Brain microvascular endothelial cell (primary cell): ENCODE results near the gene BBX.

Experiments used
- DNase-seq: peaks from one replicate; pipeline ENCODE4 v3.0.0-alpha.2; 2020
- H3K27ac ChIP-seq: fragments of 250-450 bp; sonication (Bioruptor Pico); 2 replicates; pipeline ENCODE4 v1.5.1; 2020; ENCODE audit warnings: mild to moderate bottlenecking, moderate library complexity
- H3K27me3 ChIP-seq: fragments of 250-450 bp; sonication (Bioruptor Pico); replicated peaks from 2 replicates; pipeline ENCODE4 v1.5.1; 2020; ENCODE audit warnings: mild to moderate bottlenecking
- H3K36me3 ChIP-seq: fragments of 250-450 bp; sonication (Bioruptor Pico); replicated peaks from 2 replicates; pipeline ENCODE4 v1.5.1; 2020; ENCODE audit warnings: mild to moderate bottlenecking
- H3K4me3 ChIP-seq: 2 replicates; pipeline ENCODE4 v1.5.1; 2011; ENCODE audit warnings: low read depth, mild to moderate bottlenecking, control low read depth, low read length, moderate library complexity
- in situ Hi-C: cut with HindIII; loops from 2 replicates; pipeline ENCODE4 v1.10.0; 2017; ENCODE audit warnings: low sequenced_read_pairs, low pct_ligation_motif_present
- TF ChIP-seq, protein P1 (sequence below): IDR thresholded peaks from 2 replicates; pipeline ENCODE4 v1.5.1; 2011; ENCODE audit warnings: low read depth, mild to moderate bottlenecking, moderate library complexity, low read length, control low read depth, inconsistent platforms; ENCODE audit errors: missing control alignments

The BBX gene

DNA sequence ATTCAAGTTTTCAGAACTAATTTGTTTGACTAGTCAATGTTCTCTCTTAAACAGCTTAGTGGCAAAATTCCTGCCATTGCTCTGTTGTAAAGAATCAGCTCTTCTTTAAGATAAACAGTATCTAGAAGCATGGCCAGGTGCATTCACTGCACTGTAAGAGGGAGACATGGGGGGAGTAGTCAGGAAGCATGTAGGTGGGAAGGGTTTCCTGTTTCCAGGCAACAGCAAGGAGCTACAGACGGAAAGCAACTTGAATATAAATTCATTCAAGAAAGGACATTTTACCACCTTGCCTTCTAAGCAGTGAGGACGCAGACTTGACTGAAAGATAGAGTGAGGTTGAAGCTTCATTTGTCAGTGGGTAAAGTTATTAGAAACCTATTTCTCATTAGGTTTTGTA, 55.3 kb downstream of the BBX start:
- Histone ChIP-seq H3K27me3 (no peaks in the 10 kb centered on the region), H3K36me3 (no peaks in the 10 kb centered on the region), H3K4me3 (no peak overlapping the region), H3K27ac (no peak overlapping the region)
- in situ Hi-C loops: no loop called here
- DNase-seq: no peak
- TF ChIP-seq, protein P1, sequence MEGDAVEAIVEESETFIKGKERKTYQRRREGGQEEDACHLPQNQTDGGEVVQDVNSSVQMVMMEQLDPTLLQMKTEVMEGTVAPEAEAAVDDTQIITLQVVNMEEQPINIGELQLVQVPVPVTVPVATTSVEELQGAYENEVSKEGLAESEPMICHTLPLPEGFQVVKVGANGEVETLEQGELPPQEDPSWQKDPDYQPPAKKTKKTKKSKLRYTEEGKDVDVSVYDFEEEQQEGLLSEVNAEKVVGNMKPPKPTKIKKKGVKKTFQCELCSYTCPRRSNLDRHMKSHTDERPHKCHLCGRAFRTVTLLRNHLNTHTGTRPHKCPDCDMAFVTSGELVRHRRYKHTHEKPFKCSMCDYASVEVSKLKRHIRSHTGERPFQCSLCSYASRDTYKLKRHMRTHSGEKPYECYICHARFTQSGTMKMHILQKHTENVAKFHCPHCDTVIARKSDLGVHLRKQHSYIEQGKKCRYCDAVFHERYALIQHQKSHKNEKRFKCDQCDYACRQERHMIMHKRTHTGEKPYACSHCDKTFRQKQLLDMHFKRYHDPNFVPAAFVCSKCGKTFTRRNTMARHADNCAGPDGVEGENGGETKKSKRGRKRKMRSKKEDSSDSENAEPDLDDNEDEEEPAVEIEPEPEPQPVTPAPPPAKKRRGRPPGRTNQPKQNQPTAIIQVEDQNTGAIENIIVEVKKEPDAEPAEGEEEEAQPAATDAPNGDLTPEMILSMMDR: no peak

DNA sequence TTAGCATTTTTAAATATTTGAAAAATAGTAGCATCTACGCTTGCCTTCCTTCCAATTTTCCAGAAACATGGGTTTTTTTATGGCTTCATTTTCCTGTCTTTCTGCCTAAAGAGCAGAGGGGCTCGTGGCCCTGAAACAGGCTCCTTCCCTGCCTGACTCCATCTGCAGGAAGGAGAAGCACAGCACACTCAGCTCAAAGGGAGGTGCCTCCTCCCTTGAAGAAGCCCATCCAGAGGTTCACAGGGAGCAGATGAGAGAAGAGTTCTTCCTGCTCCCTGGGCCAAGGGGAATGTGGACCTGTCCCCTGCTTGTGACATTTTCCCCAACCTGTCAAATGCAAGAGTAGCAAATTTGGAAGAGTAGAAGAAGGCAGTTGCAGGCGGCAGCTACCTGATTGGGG, 55.8 kb downstream of the BBX start:
- H3K27me3 ChIP-seq: no peaks in the 10 kb centered on the region
- TF ChIP-seq, protein P1: peak; percentile 29
- H3K4me3 ChIP-seq: no peak overlapping the region
- no peak overlapping the region for H3K27ac ChIP-seq
- DNase-seq: no peak
- in situ Hi-C loops: no loop called here
- no peaks in the 10 kb centered on the region for H3K36me3 ChIP-seq

GRCh38 chr3:107579371-107579770, 56.6 kb downstream of the BBX start:
- Histone ChIP-seq H3K27me3 (no peaks in the 10 kb centered on the region), H3K36me3 (no peaks in the 10 kb centered on the region), H3K4me3 (no peak overlapping the region), H3K27ac (no peak overlapping the region)
- in situ Hi-C loops: no loop called here
- no peak for DNase-seq
- TF ChIP-seq, protein P1: no peak

DNA sequence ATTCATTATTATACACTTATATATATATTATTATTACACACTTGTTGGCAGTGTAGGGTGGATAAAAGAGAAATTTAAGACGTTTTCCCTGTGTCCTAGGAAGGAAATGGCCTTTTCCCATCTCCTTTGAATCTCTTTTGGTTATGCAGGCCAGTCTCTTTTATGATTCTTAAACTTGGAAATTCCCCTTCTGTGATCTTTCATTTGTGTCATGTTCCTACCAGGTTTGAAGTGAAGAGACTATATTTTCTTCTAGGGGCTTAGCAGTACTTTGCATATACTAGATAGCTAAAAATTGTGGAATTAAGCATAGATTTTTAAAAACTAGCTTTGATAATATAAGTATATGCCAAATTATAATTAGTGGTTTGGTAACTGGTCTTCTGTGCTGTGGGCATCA, 58.5 kb downstream of the BBX start:
- no peak overlapping the region for H3K27ac ChIP-seq
- H3K27me3 ChIP-seq: no peaks in the 10 kb centered on the region
- no peak overlapping the region for H3K4me3 ChIP-seq
- no peaks in the 10 kb centered on the region for H3K36me3 ChIP-seq
- in situ Hi-C loops: no loop called here
- no peak for DNase-seq
- TF ChIP-seq, protein P1: no peak

- Histone ChIP-seq H3K27me3 (no peaks in the 10 kb centered on the region), H3K27ac (no peak overlapping the region), H3K36me3 (no peaks in the 10 kb centered on the region), H3K4me3 (no peak overlapping the region)
- DNase-seq: no peak
- in situ Hi-C loops: no loop called here
- TF ChIP-seq, protein P1: no peak
Measured at GRCh38 chr3:107588217-107588616, 65.5 kb downstream of the BBX start.

DNA sequence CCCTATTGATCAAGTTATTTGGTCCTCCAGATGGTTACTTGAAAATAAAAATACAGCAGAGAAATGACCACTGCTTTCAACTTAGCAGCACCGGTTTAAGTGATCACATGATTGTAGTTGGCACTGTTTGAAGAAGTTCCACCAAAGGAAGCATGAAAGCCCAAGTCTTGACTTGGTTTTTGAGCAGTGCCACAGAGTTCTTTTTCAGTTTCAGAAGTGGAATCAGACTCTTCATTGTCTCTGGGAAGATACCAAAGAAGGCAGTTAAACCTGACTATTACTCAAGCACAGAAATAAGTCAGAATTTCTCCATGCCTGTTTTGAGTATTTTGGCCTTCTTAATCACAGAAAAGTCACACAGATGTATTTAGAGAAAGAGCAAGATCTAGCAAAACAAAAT, 66.7 kb downstream of the BBX start:
- H3K27me3 ChIP-seq: no peaks in the 10 kb centered on the region
- H3K4me3 ChIP-seq: no peak overlapping the region
- DNase-seq: no peak
- H3K36me3 ChIP-seq: no peaks in the 10 kb centered on the region
- TF ChIP-seq, protein P1: no peak
- in situ Hi-C loops: no loop called here
- H3K27ac ChIP-seq: no peak overlapping the region
